Subcutaneous adipose tissue (tissue), 4 donors: Measurements from ENCODE around the gene ZNF33A. TPM values are rescaled to one million over a fixed set of nuclear protein-coding genes. Genes with fewer than 3 reads are reported as not detected.

Experiments used
- total RNA-seq, 4 donors: library from RNA; depleted of rRNA; stranded (reverse); fragments of >200 nt; gene quantifications; one replicate each; pipeline ENCODE4 v1.1.0, GENCODE V29; 2016
- TF ChIP-seq, protein P1 (sequence below): fragments of 450-650 bp; IDR thresholded peaks from one replicate; pipeline ENCODE4 v1.5.1; 2016; ENCODE audit warnings: low read depth, mild to moderate bottlenecking, control low read depth, antibody characterized with exemption, moderate library complexity

The ZNF33A gene
- total RNA-seq, 4 donors from 2014 or later = 25.1 to 42.7 (median 29.6) TPM

DNA sequence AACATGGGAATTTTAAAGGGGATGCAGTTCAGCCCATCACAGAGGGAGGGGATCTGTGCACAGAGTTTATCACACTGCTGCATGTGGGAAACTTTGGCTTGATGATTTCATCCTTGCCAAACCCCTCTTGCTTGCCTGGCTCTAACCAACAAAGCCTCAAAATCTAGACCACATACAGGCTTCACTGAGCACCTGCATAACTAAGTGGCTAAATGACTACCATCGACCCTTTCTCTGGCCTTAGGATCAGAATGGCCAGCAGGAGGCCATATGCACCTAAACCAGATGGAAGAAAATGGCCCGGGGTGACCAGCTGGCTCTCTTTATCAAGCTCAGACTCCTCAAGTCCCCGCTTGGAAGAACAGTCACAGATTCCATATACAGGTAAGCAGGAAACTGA lies 18.4 kb upstream of the ZNF33A start:
- TF ChIP-seq, protein P1, sequence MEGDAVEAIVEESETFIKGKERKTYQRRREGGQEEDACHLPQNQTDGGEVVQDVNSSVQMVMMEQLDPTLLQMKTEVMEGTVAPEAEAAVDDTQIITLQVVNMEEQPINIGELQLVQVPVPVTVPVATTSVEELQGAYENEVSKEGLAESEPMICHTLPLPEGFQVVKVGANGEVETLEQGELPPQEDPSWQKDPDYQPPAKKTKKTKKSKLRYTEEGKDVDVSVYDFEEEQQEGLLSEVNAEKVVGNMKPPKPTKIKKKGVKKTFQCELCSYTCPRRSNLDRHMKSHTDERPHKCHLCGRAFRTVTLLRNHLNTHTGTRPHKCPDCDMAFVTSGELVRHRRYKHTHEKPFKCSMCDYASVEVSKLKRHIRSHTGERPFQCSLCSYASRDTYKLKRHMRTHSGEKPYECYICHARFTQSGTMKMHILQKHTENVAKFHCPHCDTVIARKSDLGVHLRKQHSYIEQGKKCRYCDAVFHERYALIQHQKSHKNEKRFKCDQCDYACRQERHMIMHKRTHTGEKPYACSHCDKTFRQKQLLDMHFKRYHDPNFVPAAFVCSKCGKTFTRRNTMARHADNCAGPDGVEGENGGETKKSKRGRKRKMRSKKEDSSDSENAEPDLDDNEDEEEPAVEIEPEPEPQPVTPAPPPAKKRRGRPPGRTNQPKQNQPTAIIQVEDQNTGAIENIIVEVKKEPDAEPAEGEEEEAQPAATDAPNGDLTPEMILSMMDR = no peak

DNA sequence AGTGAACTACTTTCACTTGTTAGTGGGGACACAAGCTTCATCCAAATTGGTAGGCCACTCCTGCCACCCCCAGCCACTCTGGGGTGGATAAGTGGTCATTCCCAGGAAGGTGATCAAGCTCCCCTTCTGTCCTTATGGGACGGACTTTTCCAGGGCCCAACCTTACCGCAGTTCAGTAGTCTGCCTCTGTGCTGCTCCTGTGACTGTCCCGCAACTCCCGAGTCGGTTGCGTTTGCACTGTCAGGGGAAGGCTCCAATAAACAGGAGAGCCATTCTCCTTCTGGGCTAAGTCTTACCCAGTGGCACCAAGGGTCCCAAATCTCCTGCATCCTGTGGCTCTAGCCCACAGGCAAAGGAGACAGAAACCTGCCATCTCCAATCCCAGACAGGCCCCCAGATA lies 7.4 kb upstream of the ZNF33A start:
- TF ChIP-seq, protein P1 = no peak

- TF ChIP-seq, protein P1 = no peak
Measured at GRCh38 chr10:38003588-38003987, 6.9 kb upstream of the ZNF33A start.

- TF ChIP-seq, protein P1 = no peak
Measured at GRCh38 chr10:38007551-38007950, 2.9 kb upstream of the ZNF33A start.

DNA sequence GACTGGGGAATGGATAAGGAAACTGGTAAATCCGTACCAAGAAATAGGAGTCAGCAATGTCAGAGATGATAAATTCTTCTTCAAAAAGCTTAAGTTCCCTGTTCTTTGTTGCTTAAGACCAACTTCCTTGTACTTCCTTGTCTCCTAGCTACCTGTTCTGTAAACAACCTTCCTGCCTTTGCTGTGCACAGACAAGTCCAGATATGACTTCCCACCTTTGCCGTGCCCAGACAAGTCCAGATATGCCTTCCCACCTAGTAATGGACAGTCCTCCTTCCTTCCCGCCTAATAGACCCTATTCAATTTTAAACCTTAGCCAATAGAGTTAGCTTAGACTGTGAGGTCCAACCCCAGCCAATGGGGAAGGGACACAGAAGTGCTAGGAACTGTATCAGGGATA lies 2.5 kb upstream of the ZNF33A start:
- TF ChIP-seq, protein P1 = no peak

GRCh38 chr10:38016354-38016753 lies 5.9 kb downstream of the ZNF33A start:
- TF ChIP-seq, protein P1 = no peak

GRCh38 chr10:38025283-38025682 lies 14.8 kb downstream of the ZNF33A start:
- TF ChIP-seq, protein P1 = no peak
